Measurements from ENCODE around the gene FMN1. TPM values are rescaled to one million over a fixed set of nuclear protein-coding genes. Genes with fewer than 3 reads are reported as not detected.

Gene FMN1
- total and polyA plus RNA-seq, 10 donors, result 0.43 to 42.1 (median 8.6) TPM

DNA sequence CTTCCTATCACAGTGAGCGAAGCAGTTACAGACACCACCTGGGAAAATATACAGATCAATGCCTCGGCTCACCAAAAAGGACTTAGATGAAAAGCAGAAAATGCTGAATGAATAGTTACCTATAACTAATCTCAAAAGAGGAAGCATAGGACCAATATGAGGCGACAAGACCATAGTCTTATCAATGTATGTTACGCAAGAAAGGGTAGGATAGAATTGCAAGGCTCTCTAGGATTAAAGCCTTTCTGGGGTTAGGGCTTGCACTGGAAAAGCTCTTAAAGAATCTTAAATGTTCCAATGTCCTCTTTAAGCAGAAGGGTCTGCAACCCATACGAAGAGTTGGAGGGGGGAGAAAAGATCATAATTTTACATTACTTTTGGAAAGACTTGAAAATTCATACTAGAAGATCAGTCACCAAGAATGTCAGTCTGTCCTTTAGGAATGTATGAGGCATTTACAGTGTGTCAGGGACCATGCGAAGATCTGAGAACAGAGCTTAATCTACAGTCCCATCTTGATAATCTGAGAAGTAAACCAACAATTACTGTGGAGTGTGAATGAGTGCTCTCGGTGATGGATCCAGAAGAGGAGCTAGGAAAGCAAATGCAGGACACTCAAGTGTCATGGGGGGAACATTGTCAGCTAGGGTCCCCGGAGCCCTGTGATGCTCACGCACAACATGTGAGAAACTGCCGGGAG, 290.8 kb downstream of the FMN1 start:
- Histone ChIP-seq H3K4me3 (no peak overlapping the region), H3K9me3 (no peaks in the 10 kb centered on the region), H3K27me3 (replicated peaks in 1 of 7) (no peaks in the 10 kb centered on the region), H3K4me1 (peaks cover under 1 to 33% (median 12%) of the 10 kb centered on the region in 6 donors), H3K27ac (no peak overlapping the region), H3K36me3 (no peaks in the 10 kb centered on the region)
- intact Hi-C loops (cut with DNase I; ENCODE audit: low total_unique reads), result no loop called here
- TF ChIP-seq POLR2A (IDR thresholded peaks at IDR 0.05), result no peak
- TF ChIP-seq, protein P1, sequence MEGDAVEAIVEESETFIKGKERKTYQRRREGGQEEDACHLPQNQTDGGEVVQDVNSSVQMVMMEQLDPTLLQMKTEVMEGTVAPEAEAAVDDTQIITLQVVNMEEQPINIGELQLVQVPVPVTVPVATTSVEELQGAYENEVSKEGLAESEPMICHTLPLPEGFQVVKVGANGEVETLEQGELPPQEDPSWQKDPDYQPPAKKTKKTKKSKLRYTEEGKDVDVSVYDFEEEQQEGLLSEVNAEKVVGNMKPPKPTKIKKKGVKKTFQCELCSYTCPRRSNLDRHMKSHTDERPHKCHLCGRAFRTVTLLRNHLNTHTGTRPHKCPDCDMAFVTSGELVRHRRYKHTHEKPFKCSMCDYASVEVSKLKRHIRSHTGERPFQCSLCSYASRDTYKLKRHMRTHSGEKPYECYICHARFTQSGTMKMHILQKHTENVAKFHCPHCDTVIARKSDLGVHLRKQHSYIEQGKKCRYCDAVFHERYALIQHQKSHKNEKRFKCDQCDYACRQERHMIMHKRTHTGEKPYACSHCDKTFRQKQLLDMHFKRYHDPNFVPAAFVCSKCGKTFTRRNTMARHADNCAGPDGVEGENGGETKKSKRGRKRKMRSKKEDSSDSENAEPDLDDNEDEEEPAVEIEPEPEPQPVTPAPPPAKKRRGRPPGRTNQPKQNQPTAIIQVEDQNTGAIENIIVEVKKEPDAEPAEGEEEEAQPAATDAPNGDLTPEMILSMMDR (IDR thresholded peaks at IDR 0.05 in 8 of 11, conservative IDR thresholded peaks at IDR 0.05 in 3 of 11), result no peak
- TF ChIP-seq POLR2AphosphoS5 (IDR thresholded peaks at IDR 0.05), result no peak
- no peak for DNase-seq
- 57 to 84% (median 81%) methylated on average over 10 of the region's 10 CpGs for WGBS, 5 donors

GRCh38 chr15:32901995-32902394, 292.5 kb downstream of the FMN1 start:
- H3K27me3 ChIP-seq (replicated peaks in 1 of 7), result no peaks in the 10 kb centered on the region
- H3K4me1 ChIP-seq, result peaks cover 0 to 17% (median 0%) of the 10 kb centered on the region in 6 donors
- H3K36me3 ChIP-seq, result no peaks in the 10 kb centered on the region
- intact Hi-C loops (cut with DNase I; ENCODE audit: low total_unique reads), result no loop called here
- 75 to 87% (median 83%) methylated on average over 3 of the region's 3 CpGs for WGBS, 5 donors
- DNase-seq, result no peak
- no peaks in the 10 kb centered on the region for H3K9me3 ChIP-seq
- no peak for TF ChIP-seq POLR2A (IDR thresholded peaks at IDR 0.05)
- TF ChIP-seq, protein P1 (IDR thresholded peaks at IDR 0.05 in 8 of 11, conservative IDR thresholded peaks at IDR 0.05 in 3 of 11), result no peak
- TF ChIP-seq POLR2AphosphoS5 (IDR thresholded peaks at IDR 0.05), result no peak
- no peak overlapping the region for H3K4me3 ChIP-seq
- H3K27ac ChIP-seq, result no peak overlapping the region

- no peaks in the 10 kb centered on the region for H3K9me3 ChIP-seq
- H3K4me3 ChIP-seq, result no peak overlapping the region
- WGBS, 5 donors, result 77 to 84% (median 83%) methylated on average over 2 of the region's 2 CpGs
- no peaks in the 10 kb centered on the region for H3K27me3 ChIP-seq (replicated peaks in 1 of 7)
- no peak for TF ChIP-seq POLR2A (IDR thresholded peaks at IDR 0.05)
- no peak for TF ChIP-seq POLR2AphosphoS5 (IDR thresholded peaks at IDR 0.05)
- TF ChIP-seq, protein P1 (IDR thresholded peaks at IDR 0.05 in 8 of 11, conservative IDR thresholded peaks at IDR 0.05 in 3 of 11), result no peak
- peaks cover 0 to 17% (median 0%) of the 10 kb centered on the region in 6 donors for H3K4me1 ChIP-seq
- H3K27ac ChIP-seq, result no peak overlapping the region
- no peak for DNase-seq
- intact Hi-C loops (cut with DNase I; ENCODE audit: low total_unique reads), result no loop called here
- no peaks in the 10 kb centered on the region for H3K36me3 ChIP-seq
Observed at GRCh38 chr15:32901192-32901591, 293.3 kb downstream of the FMN1 start.

DNA sequence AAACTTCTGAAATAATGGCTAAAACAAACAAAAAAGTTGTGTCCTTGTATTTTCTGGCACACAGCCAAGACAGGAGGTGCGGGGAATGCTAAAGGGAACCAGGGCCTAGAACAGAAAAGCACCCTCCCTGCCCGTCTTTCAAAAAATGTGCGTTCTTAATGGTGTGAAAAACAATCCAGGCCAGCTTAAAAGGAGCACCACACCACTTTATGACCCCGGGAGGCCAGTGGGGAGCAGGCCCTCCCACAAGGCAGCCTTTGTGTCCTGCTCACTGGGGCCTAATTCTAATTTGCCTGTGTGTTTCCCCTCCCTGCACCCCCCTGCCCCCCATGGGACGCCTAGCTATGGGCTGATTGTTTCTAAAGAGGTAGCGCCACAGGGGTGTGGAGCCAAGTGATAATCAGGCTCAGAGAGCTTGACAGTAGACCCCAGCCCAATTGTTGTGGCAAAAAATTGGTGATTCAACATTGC, 295.4 kb downstream of the FMN1 start:
- Histone ChIP-seq H3K27me3 (replicated peaks in 1 of 7) (no peaks in the 10 kb centered on the region), H3K27ac (no peak overlapping the region), H3K4me1 (peaks cover 0 to 15% (median 0%) of the 10 kb centered on the region in 6 donors), H3K9me3 (no peaks in the 10 kb centered on the region), H3K4me3 (no peak overlapping the region), H3K36me3 (no peaks in the 10 kb centered on the region)
- peak; percentile 79 for DNase-seq
- WGBS, 5 donors, result 59 to 77% (median 64%) methylated on average over 6 of the region's 6 CpGs
- no peak for TF ChIP-seq POLR2A (IDR thresholded peaks at IDR 0.05)
- TF ChIP-seq, protein P1 (IDR thresholded peaks at IDR 0.05 in 8 of 11, conservative IDR thresholded peaks at IDR 0.05 in 3 of 11), result no peak
- intact Hi-C loops (cut with DNase I; ENCODE audit: low total_unique reads), result no loop called here
